LHCN-M2 (cell line): ENCODE data around the gene PLA2G5. TPM values are rescaled to one million over a fixed set of nuclear protein-coding genes. Genes with fewer than 3 reads are reported as not detected.

Experiments
- DNase-seq: peaks from one replicate; pipeline ENCODE4 v3.0.0-alpha.2; 2012; ENCODE audit warnings: low read depth
- total RNA-seq: library from RNA; depleted of rRNA; stranded (reverse); fragments of >200 nt; gene quantifications from 2 replicates; pipeline ENCODE4 v1.2.3, GENCODE V29; 2014

The PLA2G5 gene
- total RNA-seq, 1 experiment from 2014 or later = not detected

- no peak for DNase-seq
Measured at GRCh38 chr1:20090119-20090518, 20.1 kb downstream of the PLA2G5 start.

GRCh38 chr1:20090641-20091040 lies 20.6 kb downstream of the PLA2G5 start:
- no peak for DNase-seq

GRCh38 chr1:20093303-20093702 lies 23.3 kb downstream of the PLA2G5 start:
- DNase-seq = no peak

GRCh38 chr1:20093940-20094391 lies 24.0 kb downstream of the PLA2G5 start:
- DNase-seq = no peak

GRCh38 chr1:20095564-20096434 lies 25.8 kb downstream of the PLA2G5 start:
- DNase-seq = no peak

- no peak for DNase-seq
Measured at GRCh38 chr1:20096840-20097447, 26.9 kb downstream of the PLA2G5 start.

- no peak for DNase-seq
Measured at GRCh38 chr1:20099533-20099932, 29.5 kb downstream of the PLA2G5 start.

- peak; percentile 52 for DNase-seq
Measured at GRCh38 chr1:20100632-20101355, 30.8 kb downstream of the PLA2G5 start.

- peak; percentile 81 for DNase-seq
Measured at GRCh38 chr1:20102875-20103274, 32.9 kb downstream of the PLA2G5 start.

GRCh38 chr1:20105856-20106255 lies 35.9 kb downstream of the PLA2G5 start:
- DNase-seq = no peak

- no peak for DNase-seq
Measured at GRCh38 chr1:20107351-20107750, 37.4 kb downstream of the PLA2G5 start.

- no peak for DNase-seq
Measured at GRCh38 chr1:20107796-20108195, 37.8 kb downstream of the PLA2G5 start.

GRCh38 chr1:20108366-20109123 lies 38.6 kb downstream of the PLA2G5 start:
- DNase-seq = no peak

GRCh38 chr1:20109223-20109856 lies 39.3 kb downstream of the PLA2G5 start:
- DNase-seq = no peak

- peak; percentile 13 for DNase-seq
Measured at GRCh38 chr1:20110679-20111078, 40.7 kb downstream of the PLA2G5 start.

- no peak for DNase-seq
Measured at GRCh38 chr1:20111452-20111851, 41.5 kb downstream of the PLA2G5 start.

GRCh38 chr1:20112279-20113000 lies 42.4 kb downstream of the PLA2G5 start:
- no peak for DNase-seq

- no peak for DNase-seq
Measured at GRCh38 chr1:20114021-20114648, 44.1 kb downstream of the PLA2G5 start.

GRCh38 chr1:20115479-20115878 lies 45.5 kb downstream of the PLA2G5 start:
- no peak for DNase-seq

GRCh38 chr1:20115916-20116315 lies 45.9 kb downstream of the PLA2G5 start:
- no peak for DNase-seq
